Hepatocyte (in vitro differentiated cells): ENCODE measurements around the gene ASS1. TPM values are rescaled to one million over a fixed set of nuclear protein-coding genes. Genes with fewer than 3 reads are reported as not detected.
A peak's percentile ranks its signal among the peaks of the same experiment; 100 is the strongest.

Experiments used
- DNase-seq: peaks from one replicate; pipeline ENCODE4 v3.0.0-alpha.2; 2016; ENCODE audit warnings: low spot score
- H2AFZ ChIP-seq: fragments of 200-600 bp; sonication (generic); 2 replicates; pipeline ENCODE4 v1.6.0; 2016; ENCODE audit warnings: antibody characterized with exemption, mild to moderate bottlenecking
- H3K27ac ChIP-seq: fragments of 200-600 bp; sonication (generic); 2 replicates; pipeline ENCODE4 v1.5.1; 2016; ENCODE audit warnings: mild to moderate bottlenecking
- H3K27me3 ChIP-seq: fragments of 200-600 bp; sonication (generic); 2 replicates; pipeline ENCODE4 v1.6.1; 2016
- H3K36me3 ChIP-seq: fragments of 200-600 bp; sonication (generic); replicated peaks from 2 replicates; pipeline ENCODE4 v1.5.1; 2016; ENCODE audit warnings: low read depth; ENCODE audit not compliant: insufficient read depth
- H3K4me1 ChIP-seq: fragments of 200-600 bp; sonication (generic); 2 replicates; pipeline ENCODE4 v1.5.1; 2016; ENCODE audit warnings: mild to moderate bottlenecking, moderate library complexity; ENCODE audit not compliant: insufficient read depth
- H3K4me2 ChIP-seq: fragments of 200-600 bp; sonication (generic); 2 replicates; pipeline ENCODE4 v1.6.0; 2016
- H3K4me3 ChIP-seq: fragments of 200-600 bp; sonication (generic); 2 replicates; pipeline ENCODE4 v1.5.1; 2016; ENCODE audit warnings: mild to moderate bottlenecking
- H3K79me2 ChIP-seq: fragments of 200-600 bp; sonication (generic); 2 replicates; pipeline ENCODE4 v1.6.0; 2017; ENCODE audit warnings: mild to moderate bottlenecking
- H3K9me2 ChIP-seq: fragments of 200-600 bp; sonication (generic); replicated peaks from 2 replicates; pipeline ENCODE4 v1.6.0; 2017; ENCODE audit warnings: mild to moderate bottlenecking; ENCODE audit not compliant: insufficient read depth
- H3K9me3 ChIP-seq: fragments of 200-600 bp; sonication (generic); 2 replicates; pipeline ENCODE4 v1.5.1; 2016; ENCODE audit warnings: low read depth, mild to moderate bottlenecking
- H4K20me1 ChIP-seq: fragments of 200-600 bp; sonication (generic); 2 replicates; pipeline ENCODE4 v1.6.0; 2016; ENCODE audit warnings: mild to moderate bottlenecking; ENCODE audit not compliant: insufficient read depth, poor library complexity, severe bottlenecking
- CTCF ChIP-seq: fragments of 200-600 bp; sonication (generic); IDR thresholded peaks from 2 replicates; pipeline ENCODE4 v1.5.1; 2016; ENCODE audit warnings: antibody characterized with exemption, mild to moderate bottlenecking; ENCODE audit not compliant: poor library complexity
- EZH2 ChIP-seq: fragments of 200-600 bp; sonication (generic); IDR thresholded peaks from 2 replicates; pipeline ENCODE4 v1.6.1; 2016; ENCODE audit warnings: antibody characterized with exemption, mild to moderate bottlenecking, borderline replicate concordance
- EZH2phosphoT487 ChIP-seq: fragments of 200-600 bp; sonication (generic); IDR thresholded peaks from one replicate; pipeline ENCODE4 v1.6.1; 2018; ENCODE audit warnings: antibody characterized with exemption, mild to moderate bottlenecking, low read depth, moderate library complexity; ENCODE audit not compliant: unreplicated experiment, severe bottlenecking
- WGBS: methylation state at CpG from one replicate; pipeline ENCODE4 v1.1.6; 2016; ENCODE audit warnings: low lambda C conversion rate; ENCODE audit errors: missing lambda C conversion rate; 5-methylcytosine and 5-hydroxymethylcytosine counted together
- polyA plus RNA-seq: library from polyadenylated mRNA; unstranded; fragments of >200 nt; fragmentation: Nextera tagmentation; extraction: Ambion mirVana; gene quantifications from 2 replicates; pipeline ENCODE4 v1.2.1, GENCODE V29; 2016
- total RNA-seq: library from RNA; depleted of rRNA; stranded (reverse); fragments of >200 nt; gene quantifications from 2 replicates; pipeline ENCODE4 v1.2.3, GENCODE V29; 2014

Gene ASS1
- total and polyA plus RNA-seq, 2 experiments from 2014 or later: 145 to 292 TPM

DNA sequence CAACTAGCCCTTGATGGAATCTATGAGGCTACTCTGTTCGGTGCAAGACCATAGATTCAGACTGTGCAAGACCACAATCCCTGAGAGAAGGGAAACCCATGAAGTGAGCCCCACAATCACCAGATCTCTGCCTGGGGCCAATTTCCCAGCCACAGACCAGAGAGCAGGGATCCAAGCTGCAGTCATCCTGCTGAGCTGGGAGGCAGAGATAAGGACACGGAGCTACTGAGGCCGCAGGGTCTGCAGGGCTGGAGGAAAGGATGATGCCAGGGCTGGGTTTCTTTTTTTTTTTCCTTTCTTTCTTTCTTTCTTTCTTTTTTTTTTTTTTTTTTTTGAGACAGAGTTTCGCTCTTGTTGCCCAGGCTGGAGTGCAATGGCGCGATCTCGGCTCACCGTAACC, 86.9 kb downstream of the ASS1 start:
- Histone ChIP-seq H3K27me3 (peaks cover 4% of the 10 kb centered on the region), H2AFZ (no peak overlapping the region), H3K9me2 (no peaks in the 10 kb centered on the region), H3K79me2 (no peaks in the 10 kb centered on the region), H4K20me1 (no peaks in the 10 kb centered on the region), H3K36me3 (no peaks in the 10 kb centered on the region), H3K9me3 (no peaks in the 10 kb centered on the region), H3K4me1 (peaks cover 7% of the 10 kb centered on the region), H3K4me2 (no peak overlapping the region), H3K4me3 (no peak overlapping the region), H3K27ac (no peak overlapping the region)
- DNase-seq: no peak
- TF ChIP-seq CTCF (no peak), EZH2 (no peak), EZH2phosphoT487 (no peak)
- 85% methylated on average over 8 of the region's 8 CpGs for WGBS

GRCh38 chr9:130532426-130533080, 87.8 kb downstream of the ASS1 start:
- peaks cover 7% of the 10 kb centered on the region for H3K4me1 ChIP-seq
- TF ChIP-seq CTCF (no peak), EZH2phosphoT487 (no peak), EZH2 (no peak)
- no peaks in the 10 kb centered on the region for H3K36me3 ChIP-seq
- no peaks in the 10 kb centered on the region for H4K20me1 ChIP-seq
- no peak overlapping the region for H3K4me2 ChIP-seq
- H3K79me2 ChIP-seq: no peaks in the 10 kb centered on the region
- H3K9me3 ChIP-seq: no peaks in the 10 kb centered on the region
- no peak for DNase-seq
- no peak overlapping the region for H2AFZ ChIP-seq
- H3K27ac ChIP-seq: no peak overlapping the region
- H3K4me3 ChIP-seq: no peak overlapping the region
- H3K9me2 ChIP-seq: no peaks in the 10 kb centered on the region
- WGBS: 80% methylated on average over 10 of the region's 10 CpGs
- peaks cover 6% of the 10 kb centered on the region for H3K27me3 ChIP-seq

DNA sequence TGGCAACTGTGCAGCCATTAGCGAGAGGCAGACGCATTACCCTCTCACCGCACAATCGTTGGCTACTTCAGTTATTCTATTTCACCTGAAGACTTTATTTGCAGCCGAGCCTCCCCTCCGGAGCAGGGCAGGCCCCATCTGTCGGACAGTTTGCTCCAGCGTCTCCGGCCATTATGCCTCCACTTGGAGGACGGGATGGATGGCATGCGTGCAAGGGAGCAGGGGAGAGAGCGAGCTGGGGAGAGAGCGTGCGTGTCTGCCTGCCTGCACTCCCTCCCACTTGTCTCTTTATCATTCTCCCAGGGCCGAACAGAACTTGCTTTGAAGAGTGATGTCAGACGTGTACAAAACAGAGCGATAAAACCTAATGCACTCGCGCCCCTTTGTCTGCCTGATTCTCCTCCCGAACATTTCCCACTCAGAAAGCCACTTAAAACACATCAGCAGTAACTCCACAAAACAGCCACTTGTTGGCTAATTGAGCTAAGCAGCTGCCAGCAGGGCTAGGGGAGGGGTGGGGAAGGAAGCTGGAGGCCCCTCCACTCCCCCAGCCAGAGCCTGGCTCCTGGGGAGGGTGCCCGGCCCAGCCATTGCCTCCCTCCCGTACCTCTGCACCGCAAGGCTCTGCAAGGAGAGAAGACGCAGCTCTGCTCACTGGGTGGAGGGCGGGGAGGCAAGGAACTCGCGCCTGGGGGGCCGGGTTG, 91.2 kb downstream of the ASS1 start:
- Histone ChIP-seq H3K9me3 (no peaks in the 10 kb centered on the region), H3K27ac (peak overlapping the region; percentile 64), H3K9me2 (no peaks in the 10 kb centered on the region), H3K4me1 (peaks cover 7% of the 10 kb centered on the region), H4K20me1 (no peaks in the 10 kb centered on the region), H3K36me3 (no peaks in the 10 kb centered on the region), H2AFZ (peak overlapping the region; percentile 36), H3K4me3 (no peak overlapping the region), H3K27me3 (peaks cover 19% of the 10 kb centered on the region), H3K4me2 (peak overlapping the region; percentile 67), H3K79me2 (no peaks in the 10 kb centered on the region)
- 21% methylated on average over 28 of the region's 28 CpGs for WGBS
- DNase-seq: peak; percentile 76
- no peak for TF ChIP-seq EZH2
- no peak for TF ChIP-seq CTCF
- no peak for TF ChIP-seq EZH2phosphoT487
